ENCODE results near the gene DDX17.
A peak's percentile ranks its signal among the peaks of the same experiment; 100 is the strongest.

Gene DDX17

DNA sequence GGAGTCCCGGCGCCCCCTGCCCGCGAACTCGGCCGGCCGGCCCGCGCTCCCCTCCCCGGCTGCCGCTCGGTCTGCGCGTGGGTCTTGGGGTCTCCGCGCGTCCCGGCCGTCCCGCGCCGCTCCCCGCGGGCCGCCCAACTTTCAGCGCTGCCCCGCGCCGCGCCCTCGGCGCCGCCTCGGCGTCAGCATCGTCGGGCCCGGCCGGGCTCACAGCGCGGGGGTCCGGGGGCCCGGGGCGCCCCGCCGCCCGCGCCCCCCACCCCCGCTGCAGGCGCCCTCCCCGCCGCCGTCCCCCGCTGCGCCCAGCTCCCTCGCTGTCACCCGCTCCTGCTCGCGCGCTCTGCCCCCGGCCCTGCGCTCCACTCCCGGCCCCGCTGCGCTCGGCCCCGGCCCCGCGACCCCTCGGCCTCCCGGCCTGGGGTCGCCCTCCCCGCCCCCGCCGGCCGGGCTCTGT, 51.0 kb downstream of the DDX17 start, which contains the start of gene KCNJ4:
TSS of gene KCNJ4 (minus strand) at position 124 of the 454 bp plus-strand sequence. CDS start 27,067 bp downstream, outside the sequence.
- Histone ChIP-seq H2BK15ac (ENCODE audit: low read length) (peak within 1 kb of the TSS; percentile 93), H3K27me3 (ENCODE audit: control insufficient read depth in 3 of 3, insufficient read depth in 3 of 3, low read depth in 1 of 3, low read length in 3 of 3) (peaks cover 7 to 45% (median 21%) of the 10 kb centered on the region in 3 experiments)

DNA sequence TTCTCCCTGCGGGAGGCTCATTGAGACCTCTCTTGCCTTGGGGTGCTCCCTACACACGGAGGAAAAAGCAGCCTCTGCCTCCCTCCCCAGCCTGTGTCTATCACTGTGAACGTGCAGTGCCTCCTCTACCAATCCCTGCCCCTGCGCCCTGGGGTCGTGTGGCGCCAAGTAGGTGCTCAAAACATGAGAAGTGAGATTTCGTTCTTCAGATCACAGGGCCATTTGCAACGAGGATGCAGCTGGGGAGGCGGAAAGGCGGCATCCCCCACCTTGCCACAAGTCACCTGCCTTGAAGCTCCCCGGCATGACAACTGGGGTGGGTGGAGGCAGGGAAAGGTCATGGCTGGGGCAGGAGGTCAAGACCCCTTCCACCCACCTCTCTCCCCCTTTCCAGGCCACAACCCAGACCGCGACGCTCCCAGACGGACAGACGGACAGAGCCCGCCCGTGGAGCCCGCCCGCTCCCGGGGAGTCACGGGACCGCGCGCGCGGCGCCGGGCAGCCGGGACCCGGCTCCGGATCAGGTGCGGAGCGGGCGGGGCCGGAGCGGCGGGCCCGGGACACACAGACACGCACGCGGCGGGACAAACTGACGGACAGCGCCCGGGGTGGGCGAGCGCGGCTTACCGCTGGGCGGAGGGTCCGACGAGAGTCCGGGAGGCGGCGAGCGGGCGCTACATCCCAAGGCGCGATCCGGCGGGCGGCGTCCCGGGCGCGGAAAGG, 51.6 kb downstream of the DDX17 start:
- Histone ChIP-seq H3K14ac (ENCODE audit: low read length) (peak overlapping the region; percentile 60), H4K8ac (ENCODE audit: low read depth, low read length) (peak overlapping the region; percentile 27), H2BK5ac (ENCODE audit: low read length) (no peak overlapping the region), H2BK12ac (ENCODE audit: low read length) (no peak overlapping the region), H3K9ac (ENCODE audit: low read depth, low read length, poor library complexity) (peak overlapping the region; percentile 79), H3K4me1 (ENCODE audit: control insufficient read depth in 2 of 2, insufficient read depth in 1 of 2, low read depth in 1 of 2, low read length in 2 of 2) (peaks cover 23 to 32% of the 10 kb centered on the region in 2 donors), H3K4ac (ENCODE audit: low read length) (no peak overlapping the region), H2BK15ac (ENCODE audit: low read length) (no peak overlapping the region), H3K79me1 (ENCODE audit: low read depth, low read length) (peaks cover 3% of the 10 kb centered on the region), H3K36me3 (replicated peaks in 1 of 2; ENCODE audit: control insufficient read depth in 2 of 2, insufficient read depth in 2 of 2, low read length in 2 of 2) (no peaks in the 10 kb centered on the region), H2AK5ac (ENCODE audit: low read depth, low read length) (peak overlapping the region; percentile 89), H3K4me3 (ENCODE audit: low read length in 2 of 2) (peak overlapping the region; percentile 55 to 83), H3K23ac (ENCODE audit: low read depth, low read length, poor library complexity) (peak overlapping the region; percentile 92), H3K18ac (ENCODE audit: low read length) (peak overlapping the region; percentile 91), H4K91ac (ENCODE audit: low read depth, low read length, poor library complexity) (no peak overlapping the region), H3K27me3 (ENCODE audit: control insufficient read depth in 3 of 3, insufficient read depth in 3 of 3, low read depth in 1 of 3, low read length in 3 of 3) (peaks cover 7 to 45% (median 21%) of the 10 kb centered on the region in 3 experiments), H2AFZ (ENCODE audit: low read length) (peak overlapping the region; percentile 73), H3K4me2 (ENCODE audit: insufficient read depth, low read length, poor library complexity, severe bottlenecking) (peak overlapping the region; percentile 92), H3K9me3 (replicated peaks in 1 of 2; ENCODE audit: control insufficient read depth in 2 of 2, insufficient read depth in 1 of 2, low read depth in 1 of 2, low read length in 2 of 2) (peaks cover 0 to 2% of the 10 kb centered on the region in 2 donors), H2BK120ac (ENCODE audit: low read depth, low read length) (no peak overlapping the region), H3K27ac (replicated peaks; ENCODE audit: low read length) (no peak overlapping the region)
- no CpG with 5 or more reads among the region's 67 CpGs for WGBS, 2 donors (ENCODE audit: extremely low coverage in 2 of 2, insufficient read length in 2 of 2, insufficient replicate concordance in 1 of 2)
- DNase-seq (ENCODE audit: low spot score), result no peak

More for the DNA sequence above, 51.0 kb downstream of the DDX17 start, which contains the start of gene KCNJ4:
- Histone ChIP-seq H3K23ac (ENCODE audit: low read depth, low read length, poor library complexity) (peak within 1 kb of the TSS; percentile 92), H2BK120ac (ENCODE audit: low read depth, low read length) (no peak within 1 kb of the TSS), H4K91ac (ENCODE audit: low read depth, low read length, poor library complexity) (no peak within 1 kb of the TSS), H3K14ac (ENCODE audit: low read length) (peak within 1 kb of the TSS; percentile 60), H4K8ac (ENCODE audit: low read depth, low read length) (peak within 1 kb of the TSS; percentile 27), H3K27ac (replicated peaks; ENCODE audit: low read length) (no peak within 1 kb of the TSS), H3K36me3 (replicated peaks in 1 of 2; ENCODE audit: control insufficient read depth in 2 of 2, insufficient read depth in 2 of 2, low read length in 2 of 2) (no peaks in the 10 kb centered on the region), H3K79me1 (ENCODE audit: low read depth, low read length) (peaks cover 3% of the 10 kb centered on the region), H3K18ac (ENCODE audit: low read length) (peak within 1 kb of the TSS; percentile 96), H2AK5ac (ENCODE audit: low read depth, low read length) (peak within 1 kb of the TSS; percentile 89), H3K9me3 (replicated peaks in 1 of 2; ENCODE audit: control insufficient read depth in 2 of 2, insufficient read depth in 1 of 2, low read depth in 1 of 2, low read length in 2 of 2) (peaks cover 0 to 2% of the 10 kb centered on the region in 2 donors), H3K9ac (ENCODE audit: low read depth, low read length, poor library complexity) (peak within 1 kb of the TSS; percentile 95), H2AFZ (ENCODE audit: low read length) (peak within 1 kb of the TSS; percentile 98), H3K4me2 (ENCODE audit: insufficient read depth, low read length, poor library complexity, severe bottlenecking) (peak within 1 kb of the TSS; percentile 92), H2BK12ac (ENCODE audit: low read length) (no peak within 1 kb of the TSS), H3K4me1 (ENCODE audit: control insufficient read depth in 2 of 2, insufficient read depth in 1 of 2, low read depth in 1 of 2, low read length in 2 of 2) (peaks cover 23 to 31% of the 10 kb centered on the region in 2 donors), H3K4ac (ENCODE audit: low read length) (no peak within 1 kb of the TSS), H3K4me3 (ENCODE audit: low read length in 2 of 2) (peak within 1 kb of the TSS; percentile 55 to 83), H2BK5ac (ENCODE audit: low read length) (no peak within 1 kb of the TSS)
- no peak for DNase-seq (ENCODE audit: low spot score)
- WGBS, 2 donors (ENCODE audit: extremely low coverage in 2 of 2, insufficient read length in 2 of 2, insufficient replicate concordance in 1 of 2), result no CpG with 5 or more reads among the region's 76 CpGs

DNA sequence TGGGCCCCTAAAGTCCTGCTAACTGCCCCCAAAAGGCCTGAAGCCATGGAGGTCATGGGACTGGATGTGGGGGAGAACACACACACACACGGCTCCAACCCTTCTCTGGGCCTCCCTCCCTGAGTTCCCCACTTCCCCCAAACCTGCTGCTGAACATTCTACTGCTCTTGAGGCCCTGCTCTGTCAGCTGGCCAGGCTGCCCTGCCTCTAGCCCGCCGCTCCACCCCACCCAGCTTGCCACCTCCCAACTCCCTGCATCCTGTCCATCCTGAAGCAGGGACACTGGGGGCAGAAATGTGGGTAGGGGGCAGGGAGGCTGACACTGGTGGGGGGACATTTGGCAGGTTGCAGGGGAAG, 52.1 kb downstream of the DDX17 start:
- H2AK5ac ChIP-seq (ENCODE audit: low read depth, low read length), result peak overlapping the region; percentile 89
- peak overlapping the region; percentile 92 for H3K23ac ChIP-seq (ENCODE audit: low read depth, low read length, poor library complexity)
- H3K9ac ChIP-seq (ENCODE audit: low read depth, low read length, poor library complexity), result no peak overlapping the region
- peaks cover 0 to 2% of the 10 kb centered on the region in 2 donors for H3K9me3 ChIP-seq (replicated peaks in 1 of 2; ENCODE audit: control insufficient read depth in 2 of 2, insufficient read depth in 1 of 2, low read depth in 1 of 2, low read length in 2 of 2)
- peak overlapping the region in 1 of 2 donors; percentile 55 for H3K4me3 ChIP-seq (ENCODE audit: low read length in 2 of 2)
- no peaks in the 10 kb centered on the region for H3K36me3 ChIP-seq (replicated peaks in 1 of 2; ENCODE audit: control insufficient read depth in 2 of 2, insufficient read depth in 2 of 2, low read length in 2 of 2)
- no CpG with 5 or more reads among the region's 3 CpGs for WGBS, 2 donors (ENCODE audit: extremely low coverage in 2 of 2, insufficient read length in 2 of 2, insufficient replicate concordance in 1 of 2)
- peaks cover 5% of the 10 kb centered on the region for H3K79me1 ChIP-seq (ENCODE audit: low read depth, low read length)
- H3K27me3 ChIP-seq (ENCODE audit: control insufficient read depth in 3 of 3, insufficient read depth in 3 of 3, low read depth in 1 of 3, low read length in 3 of 3), result peaks cover 7 to 43% (median 23%) of the 10 kb centered on the region in 3 experiments
- DNase-seq (ENCODE audit: low spot score), result no peak
- H3K27ac ChIP-seq (replicated peaks; ENCODE audit: low read length), result no peak overlapping the region
- H3K4me1 ChIP-seq (ENCODE audit: control insufficient read depth in 2 of 2, insufficient read depth in 1 of 2, low read depth in 1 of 2, low read length in 2 of 2), result peaks cover 23 to 30% of the 10 kb centered on the region in 2 donors
- H4K8ac ChIP-seq (ENCODE audit: low read depth, low read length), result no peak overlapping the region
- H3K4me2 ChIP-seq (ENCODE audit: insufficient read depth, low read length, poor library complexity, severe bottlenecking), result peak overlapping the region; percentile 92
- H2BK12ac ChIP-seq (ENCODE audit: low read length), result peak overlapping the region; percentile 25
- H2BK120ac ChIP-seq (ENCODE audit: low read depth, low read length), result no peak overlapping the region
- H2BK15ac ChIP-seq (ENCODE audit: low read length), result no peak overlapping the region
- H2AFZ ChIP-seq (ENCODE audit: low read length), result no peak overlapping the region
- H4K91ac ChIP-seq (ENCODE audit: low read depth, low read length, poor library complexity), result no peak overlapping the region
- no peak overlapping the region for H3K14ac ChIP-seq (ENCODE audit: low read length)
- no peak overlapping the region for H3K4ac ChIP-seq (ENCODE audit: low read length)
- H2BK5ac ChIP-seq (ENCODE audit: low read length), result no peak overlapping the region
- H3K18ac ChIP-seq (ENCODE audit: low read length), result peak overlapping the region; percentile 31

DNA sequence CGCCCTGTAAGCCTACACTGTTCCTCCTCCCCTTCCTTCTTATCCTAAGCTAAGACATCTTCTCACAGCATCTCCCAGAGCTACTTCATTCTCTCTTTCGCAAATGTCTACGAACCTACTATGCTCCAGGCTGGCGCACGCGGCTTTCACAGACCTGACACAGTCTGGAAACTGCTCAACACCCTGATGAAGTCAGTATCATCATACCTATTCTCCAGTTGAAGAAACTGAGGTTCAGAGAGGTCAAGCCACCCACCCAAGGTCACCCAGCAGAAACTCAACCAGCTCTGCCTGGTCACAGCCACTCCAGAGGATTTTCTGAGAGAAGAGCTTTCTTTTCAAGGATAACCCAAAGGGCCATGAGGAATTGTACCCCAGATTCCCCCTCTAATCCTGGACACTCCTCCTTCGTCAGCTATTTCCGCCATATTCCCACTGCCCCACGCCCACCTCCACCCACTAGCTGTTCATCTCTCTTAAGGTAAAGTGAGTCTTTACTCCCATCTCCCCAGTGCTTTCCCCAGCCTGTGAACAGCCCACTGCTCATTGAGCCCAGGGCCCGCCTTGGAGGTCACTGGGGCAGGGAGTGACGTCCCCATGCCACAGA, 52.9 kb downstream of the DDX17 start:
- H3K14ac ChIP-seq (ENCODE audit: low read length), result no peak overlapping the region
- H3K36me3 ChIP-seq (replicated peaks in 1 of 2; ENCODE audit: control insufficient read depth in 2 of 2, insufficient read depth in 2 of 2, low read length in 2 of 2), result no peaks in the 10 kb centered on the region
- H4K91ac ChIP-seq (ENCODE audit: low read depth, low read length, poor library complexity), result no peak overlapping the region
- no peak overlapping the region for H2BK12ac ChIP-seq (ENCODE audit: low read length)
- H2BK15ac ChIP-seq (ENCODE audit: low read length), result no peak overlapping the region
- no peak overlapping the region for H3K23ac ChIP-seq (ENCODE audit: low read depth, low read length, poor library complexity)
- no peak overlapping the region for H3K4me3 ChIP-seq (ENCODE audit: low read length in 2 of 2)
- H3K79me1 ChIP-seq (ENCODE audit: low read depth, low read length), result peaks cover 5% of the 10 kb centered on the region
- no peak overlapping the region for H3K9ac ChIP-seq (ENCODE audit: low read depth, low read length, poor library complexity)
- no peak overlapping the region for H3K4ac ChIP-seq (ENCODE audit: low read length)
- peaks cover 0 to 2% of the 10 kb centered on the region in 2 donors for H3K9me3 ChIP-seq (replicated peaks in 1 of 2; ENCODE audit: control insufficient read depth in 2 of 2, insufficient read depth in 1 of 2, low read depth in 1 of 2, low read length in 2 of 2)
- no peak overlapping the region for H2BK5ac ChIP-seq (ENCODE audit: low read length)
- no peak overlapping the region for H3K18ac ChIP-seq (ENCODE audit: low read length)
- peaks cover 7 to 36% (median 23%) of the 10 kb centered on the region in 3 experiments for H3K27me3 ChIP-seq (ENCODE audit: control insufficient read depth in 3 of 3, insufficient read depth in 3 of 3, low read depth in 1 of 3, low read length in 3 of 3)
- H2AK5ac ChIP-seq (ENCODE audit: low read depth, low read length), result peak overlapping the region; percentile 89
- no peak for DNase-seq (ENCODE audit: low spot score)
- WGBS, 2 donors (ENCODE audit: extremely low coverage in 2 of 2, insufficient read length in 2 of 2, insufficient replicate concordance in 1 of 2), result no CpG with 5 or more reads among the region's 11 CpGs
- H3K4me2 ChIP-seq (ENCODE audit: insufficient read depth, low read length, poor library complexity, severe bottlenecking), result no peak overlapping the region
- H2AFZ ChIP-seq (ENCODE audit: low read length), result no peak overlapping the region
- no peak overlapping the region for H4K8ac ChIP-seq (ENCODE audit: low read depth, low read length)
- no peak overlapping the region for H2BK120ac ChIP-seq (ENCODE audit: low read depth, low read length)
- H3K4me1 ChIP-seq (ENCODE audit: control insufficient read depth in 2 of 2, insufficient read depth in 1 of 2, low read depth in 1 of 2, low read length in 2 of 2), result peaks cover 23 to 29% of the 10 kb centered on the region in 2 donors
- H3K27ac ChIP-seq (replicated peaks; ENCODE audit: low read length), result no peak overlapping the region

All from neuronal stem cell (in vitro differentiated cells).